Right lobe of liver (tissue), 6 donors: Measurements from ENCODE around the gene GPC2. TPM values are rescaled to one million over a fixed set of nuclear protein-coding genes. Genes with fewer than 3 reads are reported as not detected.

Experiments
- ATAC-seq, 4 donors: fragments of 200-7000 bp; cut with Tn5 transposase; one replicate each; pipeline ENCODE4 v1.9.1; 2020; ENCODE audit warnings: mild to moderate bottlenecking in 4 of 4, moderate library complexity in 4 of 4
- DNase-seq, 3 donors: peaks; one replicate each; pipeline ENCODE4 v3.0.0-alpha.2; 2020
- H3K27ac ChIP-seq, 3 donors: fragments of 200-600 bp; one replicate each; pipeline ENCODE4 v1.8.0; 2022
- H3K27me3 ChIP-seq, 2 donors: fragments of 200-600 bp; one replicate each; pipeline ENCODE4 v1.8.0; 2022
- H3K36me3 ChIP-seq, 4 donors: fragments of 200-600 bp; sonication (generic) in 1 of 4; one replicate each; pipeline versions ENCODE4 v1.5.1 to v1.8.0; 2017 to 2022; ENCODE audit warnings: control low read depth in 1 of 4
- H3K4me1 ChIP-seq, 4 donors: fragments of 200-600 bp; sonication (generic) in 1 of 4; one replicate each; pipeline versions ENCODE4 v1.5.1 to v1.8.0; 2017 to 2022; ENCODE audit warnings: control low read depth in 1 of 4
- H3K4me3 ChIP-seq, 3 donors: fragments of 200-600 bp; one replicate each; pipeline ENCODE4 v1.8.0; 2022
- H3K9me3 ChIP-seq, 4 donors: fragments of 200-600 bp; sonication (generic) in 1 of 4; one replicate each; pipeline versions ENCODE4 v1.5.1 to v1.8.0; 2017 to 2022; ENCODE audit warnings: control low read depth in 1 of 4
- POLR2A ChIP-seq: fragments of 450-650 bp; IDR thresholded peaks from one replicate; pipeline ENCODE4 v1.6.1; 2017; ENCODE audit warnings: antibody characterized with exemption, mild to moderate bottlenecking
- WGBS: methylation state at CpG from one replicate; pipeline ENCODE4 v1.1.6; 2018; ENCODE audit warnings: low coverage, low lambda C conversion rate; ENCODE audit not compliant: insufficient coverage; ENCODE audit errors: missing lambda C conversion rate; 5-methylcytosine and 5-hydroxymethylcytosine counted together
- intact Hi-C, 2 donors: fragments of 100-400 bp; cut with DNase I; formaldehyde crosslinking; loops; one replicate each; pipeline versions ENCODE4 v1.11.2 to v1.14.1; 2022
- total RNA-seq, 6 experiments: library from RNA; depleted of rRNA in 2 of 6; stranded (reverse); fragments of >200 nt in 2 of 6; fragmentation: NEBNext Ultra II Directional in 3 of 6; extraction: Animal tissue kit (Norgen Biotek cat#: 25700) in 3 of 6; gene quantifications; one replicate each; pipeline versions ENCODE4 v1.1.0 to v1.2.4, GENCODE V29; 2016 to 2023
- TF ChIP-seq, protein P1 (sequence below), 4 donors: fragments of 200-600 bp in 3 of 4; fragments of 450-650 bp in 1 of 4; IDR thresholded peaks; one replicate each; pipeline versions ENCODE4 v1.5.1 to v1.8.0; 2016 to 2022; ENCODE audit warnings: antibody characterized with exemption in 4 of 4, mild to moderate bottlenecking in 2 of 4
- donor health status: DM: no; HTN: yes; CAD: no.
- donor health status: DM: no; HTN: no; CAD: no.
- donor health status: DM: no; HTN: no; CAD: no.
- donor health status: DM: no; HTN: yes; CAD: no.
- donor health status: DM: no; HTN: yes; CAD: no.

GPC2 gene
- total RNA-seq, 6 experiments from 2014 or later = 0.35 to 0.40 TPM; not detected in 4

DNA sequence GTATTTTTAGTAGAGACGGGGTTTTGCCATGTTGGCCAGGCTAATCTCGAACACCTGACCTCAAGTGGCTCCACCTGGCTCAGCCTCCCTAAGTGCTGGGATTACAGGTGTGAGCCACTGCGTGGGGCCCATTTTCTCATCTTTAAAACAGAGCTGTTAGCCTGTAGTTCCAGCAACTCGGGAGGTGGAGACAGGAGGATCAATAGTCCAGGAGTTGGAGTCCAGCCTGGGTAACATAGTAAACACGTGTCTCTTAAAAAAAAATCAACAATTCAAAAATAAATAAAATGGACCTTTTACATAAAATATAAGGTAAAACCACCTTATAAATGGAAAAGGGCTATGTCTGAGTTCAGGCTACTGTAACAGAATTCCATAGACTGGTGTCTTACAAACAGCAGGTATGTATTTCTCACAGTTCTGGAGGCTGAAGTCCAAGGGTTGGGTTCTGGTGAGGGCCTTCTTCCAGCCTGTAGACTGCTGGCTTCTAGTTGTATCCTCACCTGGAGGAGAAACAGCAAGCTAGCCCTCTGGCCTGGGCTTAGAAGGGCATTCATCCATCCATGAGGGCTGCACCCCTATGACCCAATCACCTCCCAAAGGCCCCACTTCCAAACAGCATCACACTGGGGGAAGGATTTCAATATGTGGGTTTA, 35.6 kb upstream of the GPC2 start:
- Histone ChIP-seq H3K36me3 (no peaks in the 10 kb centered on the region), H3K4me1 (peaks cover 0 to 35% (median 10%) of the 10 kb centered on the region in 4 donors), H3K27me3 (no peaks in the 10 kb centered on the region), H3K4me3 (no peak overlapping the region), H3K27ac (peak overlapping the region in 2 of 3 donors; percentile 3 to 26), H3K9me3 (no peaks in the 10 kb centered on the region)
- WGBS = 45% methylated on average over 5 of the region's 5 CpGs
- TF ChIP-seq, protein P1, sequence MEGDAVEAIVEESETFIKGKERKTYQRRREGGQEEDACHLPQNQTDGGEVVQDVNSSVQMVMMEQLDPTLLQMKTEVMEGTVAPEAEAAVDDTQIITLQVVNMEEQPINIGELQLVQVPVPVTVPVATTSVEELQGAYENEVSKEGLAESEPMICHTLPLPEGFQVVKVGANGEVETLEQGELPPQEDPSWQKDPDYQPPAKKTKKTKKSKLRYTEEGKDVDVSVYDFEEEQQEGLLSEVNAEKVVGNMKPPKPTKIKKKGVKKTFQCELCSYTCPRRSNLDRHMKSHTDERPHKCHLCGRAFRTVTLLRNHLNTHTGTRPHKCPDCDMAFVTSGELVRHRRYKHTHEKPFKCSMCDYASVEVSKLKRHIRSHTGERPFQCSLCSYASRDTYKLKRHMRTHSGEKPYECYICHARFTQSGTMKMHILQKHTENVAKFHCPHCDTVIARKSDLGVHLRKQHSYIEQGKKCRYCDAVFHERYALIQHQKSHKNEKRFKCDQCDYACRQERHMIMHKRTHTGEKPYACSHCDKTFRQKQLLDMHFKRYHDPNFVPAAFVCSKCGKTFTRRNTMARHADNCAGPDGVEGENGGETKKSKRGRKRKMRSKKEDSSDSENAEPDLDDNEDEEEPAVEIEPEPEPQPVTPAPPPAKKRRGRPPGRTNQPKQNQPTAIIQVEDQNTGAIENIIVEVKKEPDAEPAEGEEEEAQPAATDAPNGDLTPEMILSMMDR (IDR thresholded peaks at IDR 0.05) = no peak
- TF ChIP-seq POLR2A = no peak
- ATAC-seq (peak; percentile 41 to 61 (median 52)), DNase-seq (peak in 1 of 3 donors; percentile 63)
- intact Hi-C loops = no loop called here

DNA sequence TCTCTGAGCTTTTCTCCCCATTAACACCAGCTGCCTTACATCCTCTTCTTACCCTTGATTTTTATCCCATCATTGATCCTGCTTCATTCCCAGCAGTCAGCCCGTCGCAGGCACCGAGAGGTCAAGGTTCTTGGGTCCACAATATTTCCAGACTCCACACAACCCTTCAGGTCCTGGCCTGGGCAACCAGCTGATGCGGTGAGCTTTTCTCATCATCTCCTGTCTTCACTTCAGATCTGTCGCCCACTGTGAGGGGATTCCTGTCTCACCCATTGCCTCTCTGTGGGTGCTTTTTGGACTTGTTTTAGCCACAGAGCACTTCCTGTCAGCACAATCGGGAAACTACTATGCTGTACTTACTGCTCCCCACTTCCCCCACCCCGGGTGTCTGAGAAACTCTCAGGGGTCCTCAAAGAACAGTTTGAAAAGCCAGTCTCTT, 34.2 kb upstream of the GPC2 start:
- DNase-seq = no peak
- Histone ChIP-seq H3K4me3 (no peak overlapping the region), H3K4me1 (peaks cover 0 to 35% (median 10%) of the 10 kb centered on the region in 4 donors), H3K9me3 (no peaks in the 10 kb centered on the region), H3K27me3 (no peaks in the 10 kb centered on the region), H3K27ac (no peak overlapping the region), H3K36me3 (no peaks in the 10 kb centered on the region)
- 54% methylated on average over 7 of the region's 7 CpGs for WGBS
- intact Hi-C loops = no loop called here
- no peak for TF ChIP-seq POLR2A
- TF ChIP-seq, protein P1 (IDR thresholded peaks at IDR 0.05) = no peak
- peak in 2 of 4 donors; percentile 13 to 21 for ATAC-seq

GRCh38 chr7:100210805-100211204, 33.6 kb upstream of the GPC2 start:
- intact Hi-C loops = no loop called here
- TF ChIP-seq, protein P1 (IDR thresholded peaks at IDR 0.05) = no peak
- no peak for TF ChIP-seq POLR2A
- no peak for ATAC-seq
- 70% methylated on average over 3 of the region's 5 CpGs for WGBS
- no peak overlapping the region for H3K4me3 ChIP-seq
- no peaks in the 10 kb centered on the region for H3K27me3 ChIP-seq
- no peak for DNase-seq
- no peaks in the 10 kb centered on the region for H3K36me3 ChIP-seq
- H3K4me1 ChIP-seq = peaks cover 0 to 35% (median 10%) of the 10 kb centered on the region in 4 donors
- no peaks in the 10 kb centered on the region for H3K9me3 ChIP-seq
- no peak overlapping the region for H3K27ac ChIP-seq

GRCh38 chr7:100209493-100209892, 32.3 kb upstream of the GPC2 start:
- TF ChIP-seq POLR2A = no peak
- TF ChIP-seq, protein P1 (IDR thresholded peaks at IDR 0.05) = no peak
- peaks cover 0 to 35% (median 10%) of the 10 kb centered on the region in 4 donors for H3K4me1 ChIP-seq
- no peaks in the 10 kb centered on the region for H3K9me3 ChIP-seq
- H3K27ac ChIP-seq = peak overlapping the region in 1 of 3 donors; percentile 53
- H3K27me3 ChIP-seq = no peaks in the 10 kb centered on the region
- 76% methylated on average over 6 of the region's 6 CpGs for WGBS
- DNase-seq (no peak), ATAC-seq (no peak)
- intact Hi-C loops = loop anchor here in 1 of 2 donors (5.0 kb wide), 1 partner anchor 57 kb away; no protein-coding TSS in a partner anchor
- no peak overlapping the region for H3K4me3 ChIP-seq
- no peaks in the 10 kb centered on the region for H3K36me3 ChIP-seq
